Left colon (tissue), 2 donors: ENCODE results near the gene PRICKLE4. TPM values are rescaled to one million over a fixed set of nuclear protein-coding genes. Genes with fewer than 3 reads are reported as not detected.

Source experiments
- ATAC-seq: fragments of 200-7000 bp; cut with Tn5 transposase; one replicate; pipeline ENCODE4 v1.9.1; 2020; ENCODE audit warnings: mild to moderate bottlenecking, moderate library complexity
- DNase-seq, 2 donors: peaks; one replicate each; pipeline ENCODE4 v3.0.0-alpha.2; 2020
- intact Hi-C, 2 donors: fragments of 100-400 bp; cut with DNase I in 1 of 2; cut with micrococcal nuclease in 1 of 2; formaldehyde crosslinking; loops; one replicate each; pipeline versions ENCODE4 v1.11.2 to v1.14.0; 2022; cut with DNase I, micrococcal nuclease
- total RNA-seq, 2 donors: library from RNA; stranded (reverse); fragmentation: NEBNext Ultra II Directional; extraction: Animal tissue kit (Norgen Biotek cat#: 25700); gene quantifications; one replicate each; pipeline ENCODE4 v1.2.1, GENCODE V29; 2021
- donor health status: DM: no; HTN: no; CAD: no.
- donor health status: DM: yes; HTN: yes; CAD: no.

Gene PRICKLE4
- total RNA-seq, 2 donors from 2014 or later: 4.7 to 6.7 TPM

DNA sequence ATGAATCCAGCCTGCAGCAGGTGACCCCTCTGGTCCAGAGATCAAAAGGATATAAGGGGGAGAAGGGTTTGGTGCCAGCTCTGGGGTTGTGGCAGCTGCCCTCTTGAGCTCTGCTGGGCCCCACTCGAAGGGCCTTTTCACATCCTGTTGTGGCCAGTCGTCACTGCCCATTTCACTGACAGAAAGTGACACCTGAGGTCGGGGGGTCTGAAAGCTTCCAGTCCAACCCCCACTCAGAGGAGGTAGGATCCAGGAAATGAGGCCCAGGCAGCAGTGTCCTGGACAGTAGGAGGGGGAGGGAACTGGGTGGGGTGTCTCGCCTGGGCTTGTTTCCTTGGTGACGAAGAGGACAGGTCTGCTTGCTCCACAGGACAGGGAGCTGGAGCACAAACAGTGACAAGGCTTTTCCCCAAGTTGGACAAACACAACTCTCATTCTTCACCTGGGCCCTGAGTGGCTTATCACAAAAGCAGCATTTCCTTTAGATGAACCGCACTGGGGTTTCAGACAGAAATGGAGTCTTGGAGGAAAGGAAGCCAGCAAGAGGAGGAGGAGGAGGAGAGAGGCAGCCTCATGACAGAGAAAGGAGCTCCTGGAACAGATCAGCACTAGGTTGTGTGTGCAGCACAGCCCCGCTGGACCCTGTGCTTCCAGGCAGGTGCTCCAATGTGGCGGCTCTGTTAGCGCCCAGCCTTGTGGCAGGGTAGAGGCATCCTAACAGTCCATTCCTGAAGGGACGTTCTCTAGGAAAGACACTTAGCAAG lies 11.9 kb upstream of the PRICKLE4 start:
- ATAC-seq: peak; percentile 85
- DNase-seq: peak; percentile 40 to 63
- intact Hi-C loops: no loop called here

DNA sequence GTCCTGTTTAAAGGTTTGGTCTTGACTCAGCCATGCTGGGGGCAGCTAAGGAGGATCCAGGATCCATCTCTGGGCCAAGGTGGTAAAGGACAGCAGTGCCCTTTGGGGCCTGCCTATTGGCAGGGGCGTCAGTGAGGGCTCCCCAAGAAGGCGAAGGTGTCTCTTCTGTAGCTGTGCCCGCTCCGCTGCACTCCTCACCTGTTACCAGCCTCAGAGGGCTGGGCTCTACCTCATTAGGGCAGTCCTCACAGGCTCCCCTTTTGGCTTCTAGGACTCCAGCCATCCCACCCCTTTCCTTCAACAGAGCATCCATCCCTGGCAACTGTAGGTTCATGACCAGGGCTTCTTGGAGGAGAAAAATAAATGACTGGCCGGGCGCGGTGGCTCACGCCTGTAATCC lies 11.2 kb upstream of the PRICKLE4 start:
- DNase-seq: no peak
- intact Hi-C loops: no loop called here
- ATAC-seq: no peak

DNA sequence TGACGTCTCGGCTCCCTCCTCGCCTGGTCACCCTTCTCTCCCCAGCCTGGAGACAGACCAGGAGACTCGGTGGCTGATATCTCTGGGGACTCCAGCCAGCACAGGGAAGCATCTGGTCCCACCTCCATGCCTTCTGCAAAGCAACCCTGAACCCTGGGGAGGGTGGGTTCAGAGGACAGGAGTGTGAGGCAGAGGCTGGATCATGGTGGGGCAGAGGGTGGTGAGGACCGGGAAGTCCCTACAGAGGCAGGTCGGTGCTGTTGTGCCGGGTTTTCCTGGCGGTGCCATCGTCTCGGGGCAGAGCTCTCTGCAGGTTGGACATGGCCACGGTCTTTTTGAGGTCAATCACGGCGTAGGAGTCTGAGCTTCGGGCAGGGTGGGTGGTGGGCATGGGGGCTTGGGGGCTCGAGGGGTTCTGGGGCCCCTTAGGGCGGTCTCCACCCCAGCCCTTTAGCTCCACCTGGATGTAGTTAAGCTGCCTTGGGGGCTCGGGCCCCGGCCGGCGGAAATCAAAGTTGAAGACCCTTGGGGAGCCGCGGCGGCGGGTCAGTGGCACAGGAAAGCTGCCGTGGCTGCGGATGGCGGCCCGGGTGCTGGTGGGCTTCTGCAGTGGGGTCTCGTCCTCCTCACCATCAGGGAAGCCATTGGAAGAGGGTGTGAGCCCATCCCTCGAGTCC lies 10.1 kb upstream of the PRICKLE4 start:
- DNase-seq (peak in 1 of 2 donors; percentile 18), ATAC-seq (no peak)
- intact Hi-C loops: no loop called here

DNA sequence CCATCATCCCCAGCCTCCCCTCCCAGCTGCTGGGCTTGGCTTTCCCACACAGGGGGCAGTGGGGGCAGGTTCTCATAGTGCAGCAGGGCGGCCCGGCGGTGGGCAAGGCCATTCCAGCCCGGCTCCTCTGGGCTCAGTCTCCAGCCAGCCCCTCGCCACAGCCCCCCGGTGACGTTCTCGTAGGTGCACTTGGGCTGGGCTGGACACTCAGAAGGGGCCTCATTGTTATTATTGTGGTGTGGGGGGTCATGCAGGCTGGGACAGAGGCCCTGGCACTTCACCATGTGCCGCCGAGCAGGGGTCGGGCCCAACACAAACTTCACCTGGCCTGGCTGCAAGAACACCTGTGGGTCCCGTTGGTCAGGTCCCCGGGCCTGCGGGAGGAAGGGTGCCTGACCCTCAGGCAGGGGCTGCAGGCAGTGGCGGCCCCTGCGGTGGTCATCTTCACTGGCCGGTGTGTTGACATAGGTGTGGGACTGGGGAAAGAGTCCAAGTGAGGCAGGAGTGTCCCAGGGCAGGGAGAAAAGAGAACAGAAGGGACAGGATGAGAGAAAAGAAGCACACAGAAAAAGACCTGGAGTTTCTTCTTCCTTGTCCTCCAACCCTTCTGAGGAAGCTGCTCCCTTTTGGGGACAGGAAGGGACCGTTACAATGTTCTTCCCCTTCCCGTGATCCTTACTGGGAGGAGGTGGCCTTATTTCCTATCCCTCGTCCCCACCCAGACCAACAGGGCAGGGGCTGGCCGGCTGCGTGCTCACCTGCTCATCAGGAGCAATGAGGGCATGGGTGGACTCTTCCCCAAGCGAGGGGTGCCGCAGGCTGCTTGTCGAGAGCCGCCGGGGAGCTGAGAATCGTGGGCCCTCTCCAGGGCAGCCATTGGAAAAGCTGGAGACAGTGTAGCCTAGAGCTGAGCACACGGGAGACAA lies 9.3 kb upstream of the PRICKLE4 start:
- ATAC-seq: no peak
- intact Hi-C loops: no loop called here
- DNase-seq: no peak

DNA sequence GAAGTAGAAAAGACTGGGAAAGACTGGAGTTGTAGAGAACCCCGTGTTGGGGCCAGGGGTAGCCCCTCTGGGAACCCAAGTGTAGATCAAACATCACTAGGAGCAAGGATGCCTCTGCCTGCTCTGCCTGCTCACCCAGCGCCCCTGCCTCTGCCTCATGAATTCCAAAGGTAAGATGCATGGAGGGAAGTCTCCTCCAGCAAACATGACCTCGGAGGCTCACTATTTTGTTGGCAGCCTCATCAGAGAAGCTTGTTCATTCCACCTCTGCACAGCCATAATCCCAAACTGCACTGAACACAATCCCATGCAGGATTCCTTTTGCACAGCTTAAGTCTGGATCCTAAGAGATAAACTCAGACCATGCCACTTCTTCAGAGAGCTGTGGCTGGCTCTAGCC lies 5.7 kb upstream of the PRICKLE4 start:
- ATAC-seq (no peak), DNase-seq (no peak)
- intact Hi-C loops: no loop called here

DNA sequence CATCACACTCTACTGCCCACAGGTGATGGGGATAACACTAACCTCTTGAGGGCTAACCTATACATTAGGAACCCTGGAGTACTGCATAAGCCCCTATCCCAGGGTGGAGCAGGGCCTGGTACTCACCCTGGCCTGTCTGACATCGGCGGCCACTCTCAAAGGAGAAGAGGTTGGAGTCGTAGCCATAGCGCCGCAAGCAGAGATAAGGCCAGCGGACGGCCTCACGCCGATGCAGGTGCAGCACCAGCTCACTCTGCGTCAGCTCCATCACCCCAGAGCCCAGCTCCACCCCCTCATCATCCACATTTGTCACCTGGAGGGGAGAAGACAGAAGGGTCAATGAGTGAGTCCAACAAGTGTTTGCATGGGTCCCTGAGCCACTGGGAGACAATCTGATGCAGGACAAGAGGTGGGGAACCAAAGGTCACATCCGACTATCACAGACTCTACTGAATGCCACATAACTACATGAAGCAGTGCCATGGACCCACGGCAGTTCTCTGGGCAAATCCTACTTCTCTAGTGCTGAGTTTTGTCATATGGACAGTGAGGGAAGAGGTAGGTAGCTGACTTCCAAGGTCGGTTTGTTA lies 5.2 kb upstream of the PRICKLE4 start:
- no peak for ATAC-seq
- DNase-seq: no peak
- intact Hi-C loops: no loop called here

DNA sequence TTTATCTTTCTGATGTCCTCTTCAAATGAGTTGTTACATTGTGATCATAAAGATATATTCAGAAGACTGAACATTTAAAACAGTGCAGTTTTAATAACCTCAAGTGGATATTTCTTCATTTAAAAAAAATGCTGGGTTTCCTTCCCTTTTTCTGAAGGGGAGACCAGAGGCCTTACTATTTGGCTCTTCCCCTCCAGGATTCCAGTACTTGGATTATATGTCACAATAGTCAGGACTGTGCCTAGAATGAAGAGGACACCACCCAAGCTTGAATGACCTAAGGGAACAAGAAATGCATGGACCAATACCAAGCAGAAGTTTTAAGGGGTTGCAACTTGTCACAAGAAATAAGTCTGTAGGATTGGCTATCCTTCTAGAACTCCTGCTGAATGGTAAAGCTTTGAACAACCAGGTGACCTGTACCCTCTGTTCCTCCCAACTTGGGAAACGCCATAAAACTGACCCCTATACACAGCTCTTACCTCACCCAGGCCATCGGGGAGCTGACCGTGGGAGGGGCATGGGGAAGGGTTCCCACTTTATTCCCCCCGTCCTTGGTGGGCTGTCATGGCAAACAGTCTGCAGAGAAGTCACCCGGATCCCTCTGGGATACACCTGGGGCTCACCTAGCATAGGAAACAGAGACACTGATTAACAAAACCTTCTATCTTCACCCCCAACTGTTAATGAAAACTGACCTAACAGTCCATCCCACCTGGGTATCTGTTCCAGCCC lies 2.9 kb upstream of the PRICKLE4 start:
- intact Hi-C loops: no loop called here
- ATAC-seq: no peak
- no peak for DNase-seq

DNA sequence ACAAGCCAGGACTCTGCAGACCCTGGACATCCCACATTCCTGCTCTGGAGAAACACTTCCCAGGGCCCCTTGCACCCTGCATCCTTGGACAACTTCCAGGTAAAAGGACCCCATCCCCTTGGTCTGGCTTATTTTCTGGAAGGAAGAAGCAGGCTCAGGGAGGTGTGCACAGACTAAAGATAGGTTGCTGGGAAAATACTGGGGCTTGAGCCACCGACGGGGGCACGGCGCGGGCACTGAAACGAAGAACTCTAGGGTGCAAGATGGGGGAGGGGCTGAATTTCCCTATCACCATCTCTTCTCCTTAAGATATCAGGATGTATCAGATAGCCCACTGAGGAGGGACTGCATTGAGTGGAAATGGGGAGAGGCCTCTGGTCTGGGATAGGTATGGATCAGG lies 1.7 kb upstream of the PRICKLE4 start:
- ATAC-seq (no peak), DNase-seq (peak in 1 of 2 donors; percentile 15)
- intact Hi-C loops: no loop called here

GRCh38 chr6:41779336-41779735 lies 1.2 kb upstream of the PRICKLE4 start:
- ATAC-seq: no peak
- no peak for DNase-seq
- intact Hi-C loops: no loop called here

DNA sequence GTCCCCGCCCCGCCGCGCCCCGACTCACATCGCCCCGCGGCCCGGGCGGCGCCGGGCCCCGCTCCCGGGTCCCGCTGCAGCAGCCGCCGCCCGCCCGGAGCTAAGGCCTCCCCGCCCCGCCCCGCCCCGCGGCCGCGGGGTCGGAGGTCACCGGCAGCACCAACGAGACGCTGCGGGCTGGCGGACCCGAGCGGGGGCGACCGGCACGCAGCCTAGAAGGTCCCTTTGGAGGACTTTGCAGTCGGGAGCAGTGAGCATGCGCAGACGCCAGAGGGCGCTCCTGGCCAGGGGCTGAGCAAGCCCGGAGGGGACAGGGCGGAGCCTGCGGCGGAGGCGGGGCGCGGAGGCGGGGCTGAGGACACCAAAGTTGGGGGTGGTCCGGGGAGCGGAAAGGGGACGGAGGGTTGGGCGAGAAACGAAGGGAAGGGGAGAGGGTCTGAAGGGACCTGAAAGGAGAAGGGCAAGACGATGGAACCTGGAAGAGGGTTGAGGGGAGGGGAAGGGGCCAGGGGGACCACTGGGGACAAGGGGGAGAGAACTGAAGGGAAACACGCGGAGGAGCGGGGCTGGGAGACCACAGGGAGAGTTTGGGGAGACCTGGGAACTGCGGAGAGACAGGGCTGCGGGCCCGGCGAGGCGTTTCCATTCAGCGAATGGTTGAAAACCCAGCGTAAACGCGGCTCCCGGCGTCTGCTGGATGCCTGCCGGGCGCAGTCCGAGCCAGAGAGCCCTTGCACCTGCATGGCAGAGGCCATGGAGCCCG lies 613 bp upstream of the PRICKLE4 start, which contains the start of gene FRS3:
Gene FRS3 (minus strand): TSS at position 113 of the 763 bp plus-strand sequence. CDS start 2,913 bp downstream, outside the sequence.
- intact Hi-C loops: loop anchor here (5.0 to 10.0 kb wide), 2 partner anchors 265 to 267 kb away; no protein-coding TSS in a partner anchor
- DNase-seq (peak; percentile 98 to 99), ATAC-seq (peak; percentile 81)

DNA sequence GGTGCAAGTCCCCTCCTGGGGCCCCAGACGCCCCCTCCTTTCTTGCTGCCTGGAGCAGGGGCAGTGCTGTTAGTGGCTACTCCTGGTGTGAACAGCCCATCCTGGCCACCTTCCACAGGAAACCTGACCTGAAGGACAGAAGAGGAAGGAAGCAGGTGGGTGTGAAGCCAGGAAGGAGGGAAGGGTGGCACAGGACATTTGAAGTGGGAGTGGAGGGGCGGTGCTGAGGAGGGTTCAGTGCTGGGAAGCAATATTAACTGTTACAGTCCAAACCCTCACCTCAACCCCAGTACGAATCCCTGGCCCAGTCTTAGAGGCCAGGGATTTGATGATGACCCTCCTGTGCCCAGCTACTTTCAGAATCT lies 766 bp downstream of the PRICKLE4 start:
- ATAC-seq (peak; percentile 33), DNase-seq (peak; percentile 55 to 76)
- intact Hi-C loops: loop anchor here (5.0 to 10.0 kb wide), 2 partner anchors 263 to 266 kb away; no protein-coding TSS in a partner anchor

DNA sequence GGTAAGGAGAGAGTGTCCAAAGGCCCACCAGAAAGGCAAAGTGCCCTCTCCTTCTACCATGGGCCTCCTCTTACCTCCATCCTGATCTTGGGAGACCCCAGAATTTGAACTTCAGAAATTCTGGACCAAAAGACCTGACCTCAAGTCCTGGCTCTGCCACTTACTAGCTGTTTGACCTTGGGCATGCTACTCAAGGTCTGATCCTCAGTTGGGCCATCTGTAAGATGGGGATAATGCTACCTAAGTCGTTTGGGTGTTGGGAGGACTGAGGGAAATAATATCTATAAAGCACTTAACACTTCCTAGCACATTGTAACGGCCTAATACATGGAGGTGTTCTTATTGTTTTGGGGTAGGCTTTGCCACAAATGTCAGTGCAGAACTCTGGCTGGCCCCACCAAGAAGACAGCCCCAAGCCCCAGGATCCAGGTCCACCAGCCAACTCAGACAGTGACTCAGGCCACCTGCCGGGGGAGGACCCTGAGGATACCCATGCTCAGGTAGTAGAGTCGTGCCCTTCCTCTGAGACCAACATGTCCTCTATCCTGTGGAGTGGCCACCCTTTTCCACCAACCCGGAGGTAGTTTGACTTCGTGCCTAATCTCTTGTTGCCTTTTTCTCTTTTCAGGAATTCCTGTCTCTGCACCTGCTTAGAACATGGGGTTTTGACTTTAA lies 2.7 kb downstream of the PRICKLE4 start:
- intact Hi-C loops: loop anchor here (5.0 to 10.0 kb wide), 2 partner anchors 262 to 264 kb away; no protein-coding TSS in a partner anchor
- DNase-seq: no peak
- ATAC-seq: no peak

DNA sequence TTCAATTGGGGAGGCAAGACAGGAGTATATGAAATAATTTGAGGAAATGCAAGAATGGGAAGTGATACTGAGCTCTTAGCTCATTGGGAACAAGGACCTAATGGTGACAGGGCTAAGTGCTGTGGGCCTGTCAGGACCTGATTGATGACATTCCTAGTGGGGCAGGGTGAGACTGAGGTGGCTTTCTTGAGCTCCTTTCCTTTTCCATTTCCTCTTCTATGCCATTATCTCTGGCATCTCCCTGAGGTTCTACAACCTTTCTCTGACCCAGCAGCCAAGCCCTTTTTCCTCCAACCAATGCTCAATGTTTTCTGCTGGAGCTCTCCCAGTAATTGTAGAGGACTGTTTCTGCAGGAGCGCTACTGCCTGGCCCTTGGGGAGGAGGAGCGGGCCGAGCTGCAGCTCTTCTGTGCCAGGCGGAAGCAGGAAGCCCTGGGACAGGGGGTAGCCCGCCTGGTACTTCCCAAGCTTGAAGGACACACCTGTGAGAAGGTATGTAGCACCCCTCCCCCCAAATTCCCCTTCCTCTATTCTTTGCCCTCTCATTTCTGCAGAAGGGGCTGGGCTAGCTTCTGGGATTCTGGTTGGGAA lies 4.1 kb downstream of the PRICKLE4 start:
- ATAC-seq: no peak
- DNase-seq: no peak

GRCh38 chr6:41785254-41785653 lies 4.7 kb downstream of the PRICKLE4 start:
- DNase-seq (no peak), ATAC-seq (no peak)
- intact Hi-C loops: loop anchor here (5.0 to 10.0 kb wide), 2 partner anchors 137 to 260 kb away; partner anchors contain the start of genes BYSL (in 1 of the 2) and MED20 (in 1 of the 2)

More for the DNA sequence above, 4.1 kb downstream of the PRICKLE4 start:
- intact Hi-C loops: loop anchor here (5.0 to 10.0 kb wide), 3 partner anchors 138 to 263 kb away; partner anchors contain the start of genes BYSL (in 1 of the 2) and MED20 (in 1 of the 2)

DNA sequence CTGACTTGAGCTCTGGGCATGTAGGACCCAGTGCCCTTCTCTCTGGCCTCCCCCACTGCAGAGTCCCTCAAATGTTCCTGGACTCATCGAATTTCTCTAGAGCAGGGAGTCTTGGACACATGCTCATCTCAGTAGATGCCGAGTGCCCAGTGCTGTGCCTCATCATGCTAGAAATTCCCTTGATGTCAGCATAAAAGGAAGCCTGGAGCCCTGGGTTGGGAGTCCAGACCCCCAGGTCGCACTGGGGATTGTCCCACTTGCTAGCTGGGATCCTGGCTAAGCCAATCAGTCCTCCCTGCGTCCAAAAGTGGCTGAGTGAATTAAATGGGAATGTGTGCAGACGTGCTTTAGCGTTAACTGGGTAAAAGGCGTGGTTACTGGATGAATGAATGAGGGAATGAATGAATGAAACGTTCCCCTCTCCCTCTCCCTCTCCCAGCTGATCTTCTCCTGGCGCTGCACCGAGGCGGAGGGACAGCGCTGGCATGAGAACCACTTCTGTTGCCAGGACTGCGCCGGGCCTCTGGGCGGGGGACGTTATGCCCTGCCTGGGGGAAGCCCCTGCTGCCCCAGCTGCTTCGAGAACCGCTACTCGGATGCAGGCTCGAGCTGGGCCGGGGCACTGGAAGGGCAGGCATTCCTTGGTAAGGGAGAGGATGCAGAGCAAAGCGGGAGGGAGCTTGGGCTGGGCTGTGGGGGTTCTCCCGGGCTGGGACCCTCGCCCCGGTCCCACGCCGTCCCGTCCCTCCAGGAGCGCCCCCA lies 5.3 kb downstream of the PRICKLE4 start:
- DNase-seq (peak in 1 of 2 donors; percentile 39), ATAC-seq (no peak)
- intact Hi-C loops: loop anchor here (5.0 to 10.0 kb wide), 2 partner anchors 136 to 259 kb away; partner anchors contain the start of genes BYSL (in 1 of the 2) and MED20 (in 1 of the 2)
